OCI-LY7 (cell line): ENCODE data around the gene PES1. TPM values are rescaled to one million over a fixed set of nuclear protein-coding genes. Genes with fewer than 3 reads are reported as not detected.
"Not testable (repeated sequence)": the region's sequence is repeated elsewhere in the genome, so short reads cannot be mapped to it uniquely, and the experiment has no call there.

Experiments
- BruUV-seq: library from RNA; stranded (reverse); fragments of 400-500 nt; replicated peaks from 2 replicates; lab custom pipeline; 2021; lab: Mats Ljungman, UMichigan
- CTCF ChIA-PET: fragments of 300-600 bp; sonication (Branson Sonifier 250); formaldehyde crosslinking; loops from one replicate; lab custom pipeline; 2022; ENCODE audit warnings: antibody characterized with exemption; ENCODE audit not compliant: unreplicated experiment; lab: Charles Lee
- POLR2A ChIA-PET: fragments of 300-600 bp; sonication (Branson Sonifier 250); formaldehyde crosslinking; loops from one replicate; lab custom pipeline; 2022; ENCODE audit warnings: antibody characterized with exemption; lab: Charles Lee
- DNase-seq: peaks from one replicate; pipeline ENCODE4 v3.0.0-alpha.2; 2015; ENCODE audit warnings: low spot score
- H2AFZ ChIP-seq: fragments of 200-600 bp; sonication (generic), shearing (Covaris generic); 2 replicates; pipeline ENCODE4 v1.6.1; 2014; ENCODE audit warnings: mild to moderate bottlenecking, antibody characterized with exemption, low read length, moderate library complexity
- H3K27ac ChIP-seq: fragments of 200-600 bp; sonication (generic); 2 replicates; pipeline ENCODE4 v1.5.1; 2014; ENCODE audit warnings: mixed run types, low read depth, mild to moderate bottlenecking, moderate library complexity, low read length, inconsistent platforms; ENCODE audit not compliant: poor library complexity, severe bottlenecking
- H3K36me3 ChIP-seq: fragments of 200-600 bp; sonication (generic); 2 replicates; pipeline ENCODE4 v1.6.1; 2014; ENCODE audit warnings: mild to moderate bottlenecking, antibody characterized with exemption, low read length, moderate library complexity, mixed read lengths; ENCODE audit not compliant: insufficient read depth
- H3K4me1 ChIP-seq: fragments of 200-600 bp; sonication (generic); 2 replicates; pipeline ENCODE4 v1.5.1; 2014; ENCODE audit warnings: mild to moderate bottlenecking, low read length; ENCODE audit not compliant: insufficient read depth, poor library complexity, severe bottlenecking
- H3K4me2 ChIP-seq: fragments of 200-600 bp; sonication (generic); 2 replicates; pipeline ENCODE4 v1.6.1; 2014; ENCODE audit warnings: mild to moderate bottlenecking, low read length
- H3K4me3 ChIP-seq: fragments of 200-600 bp; sonication (generic); 2 replicates; pipeline ENCODE4 v1.5.1; 2014; ENCODE audit warnings: mild to moderate bottlenecking, low read depth, low read length; ENCODE audit not compliant: poor library complexity, severe bottlenecking
- H3K79me2 ChIP-seq: fragments of 200-600 bp; sonication (generic); 2 replicates; pipeline ENCODE4 v1.6.1; 2016; ENCODE audit warnings: low read depth, mild to moderate bottlenecking, low read length, moderate library complexity, mixed read lengths; ENCODE audit not compliant: insufficient read depth
- H3K9me2 ChIP-seq: fragments of 200-600 bp; sonication (generic); 2 replicates; pipeline ENCODE4 v1.6.1; 2016; ENCODE audit warnings: mild to moderate bottlenecking, low read length, mixed read lengths; ENCODE audit not compliant: insufficient read depth
- H3K9me3 ChIP-seq: fragments of 200-600 bp; sonication (generic); 2 replicates; pipeline ENCODE4 v1.6.1; 2014; ENCODE audit warnings: mild to moderate bottlenecking, mixed run types, low read length, mixed read lengths
- H4K20me1 ChIP-seq: fragments of 200-600 bp; sonication (generic); 2 replicates; pipeline ENCODE4 v1.6.1; 2014; ENCODE audit warnings: mild to moderate bottlenecking, antibody characterized with exemption, low read length, moderate library complexity, mixed read lengths; ENCODE audit not compliant: insufficient read depth
- EZH2phosphoT487 ChIP-seq: fragments of 200-600 bp; sonication (generic); IDR thresholded peaks from 2 replicates; pipeline ENCODE4 v1.6.1; 2018; ENCODE audit warnings: low read depth, borderline replicate concordance, mild to moderate bottlenecking, mixed run types, antibody characterized with exemption, low read length, moderate library complexity, mixed read lengths
- intact Hi-C: fragments of 100-400 bp; cut with micrococcal nuclease; formaldehyde crosslinking; loops from one replicate; pipeline ENCODE4 v1.10.0; 2022; ENCODE audit not compliant: unreplicated experiment
- total RNA-seq, 2 experiments: library from RNA; depleted of rRNA in 1 of 2; stranded (reverse); fragments of >200 nt in 1 of 2; shearing (Covaris generic) in 1 of 2; gene quantifications; 2 replicates each; pipeline ENCODE4 v1.2.3, GENCODE V29; 2014 to 2022
- TF ChIP-seq, protein P1 (sequence below): fragments of 200-600 bp; sonication (generic); conservative IDR thresholded peaks from 2 replicates; pipeline ENCODE4 v1.5.1; 2014; ENCODE audit warnings: mild to moderate bottlenecking, antibody characterized with exemption, low read length, moderate library complexity, mixed read lengths

PES1 gene
- total RNA-seq, 2 experiments from 2014 or later = 78.2 to 107 TPM

DNA sequence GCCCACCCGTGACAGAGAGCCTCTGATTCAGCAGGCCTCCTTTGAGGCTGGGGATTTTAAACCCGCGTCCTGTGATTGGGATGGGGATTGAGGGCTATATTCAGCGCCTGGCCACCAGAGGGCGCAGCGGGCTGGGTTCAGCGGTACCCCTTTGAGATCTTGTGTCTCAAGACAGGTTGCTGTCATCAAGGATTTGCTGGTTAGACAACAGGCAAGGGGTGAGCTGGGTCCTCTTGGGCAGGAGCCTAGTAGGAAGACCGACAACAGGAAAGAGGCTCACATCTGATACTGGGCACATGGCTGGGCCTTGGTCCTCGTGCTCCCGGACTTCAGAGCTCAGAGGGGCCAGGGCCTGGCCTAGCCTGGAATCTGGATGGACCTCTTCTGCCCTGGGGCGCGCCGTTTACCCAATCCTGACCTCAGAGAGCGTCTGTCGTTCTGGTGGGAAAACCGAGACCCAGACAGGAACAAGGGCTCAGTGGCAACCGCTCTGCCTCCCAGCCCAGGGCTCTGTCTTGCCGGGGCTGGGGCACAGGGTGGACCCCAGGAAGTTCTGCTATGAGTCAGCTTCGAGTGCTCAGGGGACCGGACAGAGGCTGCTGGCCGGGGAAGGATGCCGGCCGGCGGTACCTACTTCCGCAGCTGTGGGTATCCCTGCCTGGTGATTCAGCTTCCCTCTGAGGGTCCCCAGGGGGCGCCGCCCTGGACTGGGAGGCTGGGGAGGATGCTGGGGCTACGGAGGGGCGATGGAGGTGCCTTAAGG is 42.9 kb upstream of the PES1 start:
- H3K9me3 ChIP-seq = no peaks in the 10 kb centered on the region
- peak overlapping the region; percentile 93 for H3K4me2 ChIP-seq
- H3K27ac ChIP-seq = peak overlapping the region; percentile 32
- peak overlapping the region; percentile 74 for H3K4me3 ChIP-seq
- no TSS peak for BruUV-seq
- peaks cover 16% of the 10 kb centered on the region for H3K4me1 ChIP-seq
- H4K20me1 ChIP-seq = no peaks in the 10 kb centered on the region
- DNase-seq = peak; percentile 89
- POLR2A ChIA-PET = interaction anchor here (0.6 to 0.9 kb wide), 4 partner anchors 47 to 120 kb away, joined by 3 to 7 read pairs (median 4); no protein-coding TSS in a partner anchor
- CTCF ChIA-PET = interaction anchor here (0.6 to 1.1 kb wide), 6 partner anchors 32 to 371 kb away, joined by 3 to 14 read pairs (median 4); no protein-coding TSS in a partner anchor
- TF ChIP-seq, protein P1, sequence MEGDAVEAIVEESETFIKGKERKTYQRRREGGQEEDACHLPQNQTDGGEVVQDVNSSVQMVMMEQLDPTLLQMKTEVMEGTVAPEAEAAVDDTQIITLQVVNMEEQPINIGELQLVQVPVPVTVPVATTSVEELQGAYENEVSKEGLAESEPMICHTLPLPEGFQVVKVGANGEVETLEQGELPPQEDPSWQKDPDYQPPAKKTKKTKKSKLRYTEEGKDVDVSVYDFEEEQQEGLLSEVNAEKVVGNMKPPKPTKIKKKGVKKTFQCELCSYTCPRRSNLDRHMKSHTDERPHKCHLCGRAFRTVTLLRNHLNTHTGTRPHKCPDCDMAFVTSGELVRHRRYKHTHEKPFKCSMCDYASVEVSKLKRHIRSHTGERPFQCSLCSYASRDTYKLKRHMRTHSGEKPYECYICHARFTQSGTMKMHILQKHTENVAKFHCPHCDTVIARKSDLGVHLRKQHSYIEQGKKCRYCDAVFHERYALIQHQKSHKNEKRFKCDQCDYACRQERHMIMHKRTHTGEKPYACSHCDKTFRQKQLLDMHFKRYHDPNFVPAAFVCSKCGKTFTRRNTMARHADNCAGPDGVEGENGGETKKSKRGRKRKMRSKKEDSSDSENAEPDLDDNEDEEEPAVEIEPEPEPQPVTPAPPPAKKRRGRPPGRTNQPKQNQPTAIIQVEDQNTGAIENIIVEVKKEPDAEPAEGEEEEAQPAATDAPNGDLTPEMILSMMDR = peak; percentile 94
- TF ChIP-seq EZH2phosphoT487 = no peak
- H2AFZ ChIP-seq = peak overlapping the region; percentile 95
- no peaks in the 10 kb centered on the region for H3K9me2 ChIP-seq
- H3K36me3 ChIP-seq = no peaks in the 10 kb centered on the region; the same call in 1 of the 2 replicates
- intact Hi-C loops = loop anchor here (1.0 to 10.0 kb wide), 3 partner anchors 121 to 450 kb away; partner anchors contain the start of gene SMTN
- H3K79me2 ChIP-seq = no peaks in the 10 kb centered on the region

DNA sequence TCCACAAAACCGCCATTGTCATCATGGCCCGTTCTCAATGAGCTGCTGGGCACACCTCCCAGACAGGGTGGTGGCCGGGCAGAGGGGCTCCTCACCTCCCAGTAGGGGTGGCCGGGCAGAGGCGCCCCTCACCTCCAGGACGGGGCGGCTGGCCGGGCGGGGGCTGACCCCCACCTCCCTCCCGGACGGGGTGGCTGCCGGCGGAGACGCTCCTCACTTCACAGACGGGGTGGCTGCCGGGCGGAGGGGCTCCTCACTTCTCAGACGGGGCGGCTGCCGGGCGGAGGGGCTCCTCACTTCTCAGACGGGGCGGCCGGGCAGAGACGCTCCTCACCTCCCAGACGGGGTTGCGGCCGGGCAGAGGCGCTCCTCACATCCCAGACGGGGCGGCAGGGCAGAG is 39.8 kb upstream of the PES1 start:
- H3K9me2 ChIP-seq, DNase-seq, H3K9me3 ChIP-seq, H3K4me3 ChIP-seq, H3K36me3 ChIP-seq, H3K79me2 ChIP-seq, BruUV-seq, CTCF ChIA-PET, POLR2A ChIA-PET, H3K4me2 ChIP-seq, H3K27ac ChIP-seq, H4K20me1 ChIP-seq, H2AFZ ChIP-seq: not testable (repeated sequence)
- intact Hi-C loops = loop anchor here (10.0 kb wide), 1 partner anchor 453 kb away; the partner anchor contains the start of gene SMTN
- H3K4me1 ChIP-seq = peaks cover 13% of the 10 kb centered on the region

DNA sequence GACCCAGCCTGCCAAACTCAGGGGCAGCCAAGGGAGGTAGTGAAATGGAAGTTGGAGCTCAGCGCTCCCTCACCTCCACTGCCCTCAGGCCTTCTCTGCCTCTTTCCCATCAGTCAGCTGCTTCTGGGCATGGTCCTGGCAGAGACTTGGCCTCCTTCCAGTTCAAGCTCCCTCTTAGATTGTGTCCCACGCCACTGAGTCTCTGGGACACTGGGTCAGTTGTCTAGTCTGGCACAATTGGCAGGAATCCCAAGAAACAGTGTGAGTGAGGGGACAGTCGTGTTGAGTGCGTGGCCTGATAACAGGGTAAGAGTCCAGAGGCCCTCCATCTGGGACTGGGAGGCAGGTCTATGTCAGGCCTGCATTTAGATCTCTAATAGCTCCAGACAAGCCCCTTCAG is 36.8 kb upstream of the PES1 start:
- intact Hi-C loops = no loop called here
- Histone ChIP-seq H3K4me3 (no peak overlapping the region), H3K9me2 (no peaks in the 10 kb centered on the region), H3K27ac (no peak overlapping the region), H3K4me2 (no peak overlapping the region), H3K79me2 (no peaks in the 10 kb centered on the region), H3K36me3 (no peaks in the 10 kb centered on the region), H4K20me1 (no peaks in the 10 kb centered on the region), H3K4me1 (no peaks in the 10 kb centered on the region), H2AFZ (no peak overlapping the region), H3K9me3 (no peaks in the 10 kb centered on the region)
- no peak for TF ChIP-seq EZH2phosphoT487
- TF ChIP-seq, protein P1 = no peak
- no TSS peak for BruUV-seq
- no peak for DNase-seq
- POLR2A ChIA-PET = no interaction called here
- CTCF ChIA-PET = no interaction called here
